Lower leg skin (tissue), 4 donors: ENCODE results near the gene CLASP2. TPM values are rescaled to one million over a fixed set of nuclear protein-coding genes. Genes with fewer than 3 reads are reported as not detected.

ENCODE experiments used
- DNase-seq, 2 donors: peaks; one replicate each; pipeline ENCODE4 v3.0.0-alpha.2; 2019; ENCODE audit warnings: low spot score in 2 of 2
- H3K4me3 ChIP-seq: fragments of 200-600 bp; sonication (generic); 2 replicates; pipeline ENCODE4 v1.5.1; 2017; ENCODE audit warnings: mild to moderate bottlenecking, low read depth; ENCODE audit not compliant: poor library complexity, severe bottlenecking
- POLR2A ChIP-seq, 2 donors: fragments of 450-650 bp; IDR thresholded peaks; one replicate each; pipeline ENCODE4 v1.6.1; 2016 to 2017; ENCODE audit warnings: antibody characterized with exemption in 2 of 2, mild to moderate bottlenecking in 1 of 2, moderate library complexity in 1 of 2
- WGBS, 2 donors: methylation state at CpG; one replicate each; pipeline ENCODE4 v1.1.5; 2018; 5-methylcytosine and 5-hydroxymethylcytosine counted together
- intact Hi-C: fragments of 100-400 bp; cut with DNase I; formaldehyde crosslinking; loops from one replicate; pipeline ENCODE4 v1.15.0; 2023; ENCODE audit warnings: low total_unique reads
- total RNA-seq, 4 donors: library from RNA; depleted of rRNA; stranded (reverse); fragments of >200 nt; gene quantifications; one replicate each; pipeline ENCODE4 v1.1.0, GENCODE V29; 2016
- TF ChIP-seq, protein P1 (sequence below), 3 donors: fragments of 450-650 bp; IDR thresholded peaks; one replicate each; pipeline ENCODE4 v1.5.1; 2016; ENCODE audit warnings: antibody characterized with exemption in 3 of 3, mild to moderate bottlenecking in 3 of 3, moderate library complexity in 2 of 3

CLASP2 gene
- total RNA-seq, 4 donors from 2014 or later = 27.2 to 76.8 (median 49.8) TPM

DNA sequence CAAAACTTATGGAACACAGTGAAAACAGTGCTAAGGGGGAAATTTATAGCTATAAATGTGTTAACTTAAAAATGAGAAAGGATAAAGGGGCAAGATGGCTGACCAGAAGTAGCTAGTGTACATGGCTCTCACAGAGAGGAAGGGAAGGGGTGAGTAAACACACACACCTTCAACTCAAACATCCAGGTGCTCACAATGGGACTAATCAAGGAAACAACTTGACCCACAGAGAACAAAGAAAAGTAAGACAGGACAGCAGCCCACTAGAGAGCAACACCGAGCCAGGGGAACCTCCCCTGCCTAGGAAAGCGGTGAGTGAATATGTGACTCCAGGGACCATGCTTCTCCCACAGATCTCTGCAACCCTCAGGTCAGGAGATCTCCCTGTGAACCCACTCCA, 192.8 kb downstream of the CLASP2 start:
- TF ChIP-seq POLR2A (IDR thresholded peaks at IDR 0.05) = no peak
- TF ChIP-seq, protein P1, sequence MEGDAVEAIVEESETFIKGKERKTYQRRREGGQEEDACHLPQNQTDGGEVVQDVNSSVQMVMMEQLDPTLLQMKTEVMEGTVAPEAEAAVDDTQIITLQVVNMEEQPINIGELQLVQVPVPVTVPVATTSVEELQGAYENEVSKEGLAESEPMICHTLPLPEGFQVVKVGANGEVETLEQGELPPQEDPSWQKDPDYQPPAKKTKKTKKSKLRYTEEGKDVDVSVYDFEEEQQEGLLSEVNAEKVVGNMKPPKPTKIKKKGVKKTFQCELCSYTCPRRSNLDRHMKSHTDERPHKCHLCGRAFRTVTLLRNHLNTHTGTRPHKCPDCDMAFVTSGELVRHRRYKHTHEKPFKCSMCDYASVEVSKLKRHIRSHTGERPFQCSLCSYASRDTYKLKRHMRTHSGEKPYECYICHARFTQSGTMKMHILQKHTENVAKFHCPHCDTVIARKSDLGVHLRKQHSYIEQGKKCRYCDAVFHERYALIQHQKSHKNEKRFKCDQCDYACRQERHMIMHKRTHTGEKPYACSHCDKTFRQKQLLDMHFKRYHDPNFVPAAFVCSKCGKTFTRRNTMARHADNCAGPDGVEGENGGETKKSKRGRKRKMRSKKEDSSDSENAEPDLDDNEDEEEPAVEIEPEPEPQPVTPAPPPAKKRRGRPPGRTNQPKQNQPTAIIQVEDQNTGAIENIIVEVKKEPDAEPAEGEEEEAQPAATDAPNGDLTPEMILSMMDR (IDR thresholded peaks at IDR 0.05) = no peak
- intact Hi-C loops = no loop called here
- DNase-seq = no peak
- whole genome bisulfite sequencing, 2 donors = 96% methylated on average over 2 of the region's 2 CpGs
- no peak overlapping the region for H3K4me3 ChIP-seq

DNA sequence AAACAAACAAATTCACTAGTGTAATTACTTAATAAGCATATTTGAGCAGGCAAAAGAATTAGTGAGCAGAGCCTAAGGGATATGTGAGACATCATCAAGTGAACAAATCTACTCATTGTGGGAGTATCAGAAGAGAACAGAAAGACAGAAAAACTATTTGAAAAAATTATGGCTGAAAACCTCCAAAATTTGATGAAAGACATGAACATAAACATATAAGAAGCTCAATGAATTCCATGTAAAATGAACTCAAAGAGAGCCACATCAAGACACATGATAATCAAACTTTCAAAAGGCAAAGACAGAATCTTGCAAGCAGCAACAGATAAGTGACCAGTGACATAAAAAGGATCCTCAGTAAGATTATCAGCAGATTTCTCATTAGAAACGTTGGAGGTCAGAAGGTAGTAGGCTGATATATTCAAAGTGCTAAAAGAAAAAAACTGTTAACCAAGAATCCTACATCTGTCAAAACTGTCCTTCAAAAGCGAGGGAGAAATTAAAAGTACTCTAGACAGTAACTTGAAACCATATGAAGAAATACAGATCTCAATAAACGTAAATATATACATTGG, 194.9 kb downstream of the CLASP2 start:
- WGBS, 2 donors = 92 to 96% methylated on average over 3 of the region's 3 CpGs
- TF ChIP-seq, protein P1 (IDR thresholded peaks at IDR 0.05) = no peak
- no peak for TF ChIP-seq POLR2A (IDR thresholded peaks at IDR 0.05)
- no peak overlapping the region for H3K4me3 ChIP-seq
- DNase-seq = no peak
- intact Hi-C loops = no loop called here

DNA sequence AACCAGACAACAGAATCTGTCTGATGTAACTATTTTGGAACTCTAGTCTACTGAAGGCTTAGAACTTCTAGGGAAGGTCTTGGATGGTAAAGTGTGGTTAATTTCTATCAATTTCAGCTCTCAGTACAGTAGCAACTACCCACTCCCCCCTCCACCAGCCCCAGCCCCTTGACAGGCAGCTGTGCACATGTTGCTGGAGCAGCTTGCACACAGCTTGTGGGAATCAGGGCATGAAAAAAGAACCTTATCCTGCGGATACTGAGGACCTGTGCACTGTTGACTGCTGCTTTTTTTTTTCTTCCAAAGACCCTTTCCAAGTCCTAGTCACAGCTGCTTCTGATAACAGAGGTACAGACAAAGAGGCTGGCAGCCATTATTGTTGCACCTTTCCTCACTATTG, 196.3 kb downstream of the CLASP2 start:
- no peak for DNase-seq
- TF ChIP-seq POLR2A (IDR thresholded peaks at IDR 0.05) = no peak
- TF ChIP-seq, protein P1 (IDR thresholded peaks at IDR 0.05) = no peak
- intact Hi-C loops = no loop called here
- 83 to 94% methylated on average over 1 of the region's 1 CpG for WGBS, 2 donors
- H3K4me3 ChIP-seq = no peak overlapping the region

DNA sequence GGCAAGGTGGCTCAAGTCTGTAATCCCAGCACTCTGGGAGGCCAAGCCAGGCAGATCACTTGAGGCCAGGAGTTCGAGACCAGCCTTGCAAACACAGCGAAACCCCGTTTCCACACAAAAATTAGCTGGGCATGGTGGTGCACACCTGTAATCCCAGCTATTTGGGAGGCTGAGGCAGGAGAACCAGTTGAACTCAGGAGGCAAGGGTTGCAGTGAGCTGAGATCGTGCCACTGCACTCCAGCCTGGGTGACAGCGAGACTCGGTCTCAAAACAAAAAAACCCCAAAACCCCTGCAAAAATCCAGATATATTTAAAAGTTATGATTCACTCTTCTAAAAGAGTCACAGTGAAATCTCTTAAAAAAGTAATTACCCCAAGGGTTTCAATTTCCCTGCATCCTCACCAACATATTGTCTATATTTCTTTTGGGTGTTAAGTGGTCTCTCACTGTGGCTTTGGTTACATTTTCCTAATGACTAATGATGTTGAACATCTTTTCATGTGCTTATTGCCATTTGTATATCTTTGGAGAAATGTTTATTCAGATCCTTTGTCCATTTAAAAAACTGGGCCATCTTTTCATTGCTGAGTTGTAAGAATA, 204.7 kb downstream of the CLASP2 start:
- H3K4me3 ChIP-seq = no peak overlapping the region
- no peak for TF ChIP-seq POLR2A (IDR thresholded peaks at IDR 0.05)
- TF ChIP-seq, protein P1 (IDR thresholded peaks at IDR 0.05) = no peak
- intact Hi-C loops = no loop called here
- DNase-seq = no peak
- 88 to 98% methylated on average over 6 of the region's 6 CpGs for WGBS, 2 donors

DNA sequence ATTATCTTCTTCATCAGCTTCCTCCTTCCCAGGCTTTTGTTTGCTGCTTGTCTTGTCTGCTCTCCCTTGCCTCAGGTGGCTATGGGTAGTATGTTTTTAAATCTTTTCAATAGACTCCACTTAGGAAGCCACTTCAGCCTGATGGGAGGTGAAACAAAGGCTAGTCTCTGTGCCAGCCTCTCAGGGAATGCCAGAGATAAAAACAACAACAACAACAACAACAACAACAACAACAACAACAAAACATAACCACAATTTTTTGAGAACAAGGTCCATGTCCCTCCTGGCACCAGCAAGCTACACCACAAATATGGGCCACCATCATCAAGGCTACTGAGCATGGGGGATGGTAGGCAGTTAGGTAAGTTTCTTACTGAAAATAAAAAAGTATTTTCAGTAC, 213.0 kb downstream of the CLASP2 start:
- intact Hi-C loops = no loop called here
- TF ChIP-seq POLR2A (IDR thresholded peaks at IDR 0.05) = no peak
- H3K4me3 ChIP-seq = no peak overlapping the region
- DNase-seq = no peak

DNA sequence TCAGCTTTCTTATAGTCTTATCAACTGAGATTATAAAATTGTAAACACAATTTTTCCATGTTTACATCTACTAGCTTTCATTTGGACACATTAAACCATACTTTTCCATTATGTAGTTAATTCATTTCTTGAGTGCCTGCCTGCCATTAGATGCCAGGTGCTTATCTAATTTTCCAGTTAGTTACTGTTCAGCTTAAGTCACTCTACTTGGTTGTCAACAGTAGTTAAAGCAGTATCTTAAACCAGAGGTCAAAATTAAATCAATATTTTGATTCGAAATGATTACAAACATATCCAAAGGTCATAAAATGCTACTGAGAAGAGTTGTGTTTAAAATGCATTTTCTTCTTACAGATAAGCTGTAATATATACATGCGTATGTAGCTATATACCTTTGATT, 221.6 kb downstream of the CLASP2 start:
- no peak overlapping the region for H3K4me3 ChIP-seq
- TF ChIP-seq POLR2A (IDR thresholded peaks at IDR 0.05) = no peak
- TF ChIP-seq, protein P1 (IDR thresholded peaks at IDR 0.05) = no peak
- no peak for DNase-seq
- intact Hi-C loops = no loop called here
- WGBS, 2 donors = 98% methylated on average over 2 of the region's 2 CpGs
